ENCODE data around the gene NUDT12. TPM values are rescaled to one million over a fixed set of nuclear protein-coding genes. Genes with fewer than 3 reads are reported as not detected.
A peak's percentile ranks its signal among the peaks of the same experiment; 100 is the strongest.

NUDT12 gene
- total and polyA plus RNA-seq, 5 donors, result 9.1 to 15.1 (median 13.1) TPM

DNA sequence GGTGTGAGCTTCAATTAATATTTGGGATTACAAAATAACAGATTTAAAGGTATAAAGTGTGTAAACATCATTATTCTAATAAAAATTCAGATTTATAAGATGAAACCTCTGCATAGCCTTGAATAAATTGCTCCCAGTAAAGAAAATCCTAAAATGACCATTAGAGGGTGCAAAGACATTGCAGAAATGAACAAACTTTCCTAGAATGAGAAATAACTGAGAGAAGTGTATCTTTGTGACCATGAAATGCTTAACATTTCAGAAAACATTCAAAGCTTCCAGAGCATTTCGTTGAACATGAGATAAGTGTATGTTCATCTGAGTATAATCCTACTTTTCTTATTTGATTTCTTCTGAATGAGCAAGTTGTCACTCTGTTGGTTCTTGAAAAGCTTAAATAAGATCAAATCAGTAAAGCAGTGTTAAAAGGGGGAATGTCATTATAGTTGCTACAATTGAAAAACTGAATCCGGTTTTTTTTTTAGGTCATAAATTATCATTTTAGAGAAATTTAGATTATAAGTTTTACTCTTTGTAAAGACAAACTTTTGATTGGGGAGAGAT, 24.7 kb upstream of the NUDT12 start:
- intact Hi-C loops (cut with DNase I), result loop anchor here in 1 of 4 donors (10.0 kb wide), 1 partner anchor 588 kb away; no protein-coding TSS in a partner anchor
- no peak for ATAC-seq
- no peaks in the 10 kb centered on the region for H3K27me3 ChIP-seq (ENCODE audit: control insufficient read depth, insufficient read depth)
- H3K9me3 ChIP-seq (ENCODE audit: control insufficient read depth, low read length), result no peaks in the 10 kb centered on the region
- 24% methylated on average over 2 of the region's 2 CpGs for WGBS
- no peak overlapping the region for H3K4me3 ChIP-seq (ENCODE audit: low read length)
- H3K27ac ChIP-seq (ENCODE audit: low read length), result no peak overlapping the region
- no peaks in the 10 kb centered on the region for H3K4me1 ChIP-seq (ENCODE audit: control insufficient read depth, insufficient read depth, low read length)
- no peak for DNase-seq

DNA sequence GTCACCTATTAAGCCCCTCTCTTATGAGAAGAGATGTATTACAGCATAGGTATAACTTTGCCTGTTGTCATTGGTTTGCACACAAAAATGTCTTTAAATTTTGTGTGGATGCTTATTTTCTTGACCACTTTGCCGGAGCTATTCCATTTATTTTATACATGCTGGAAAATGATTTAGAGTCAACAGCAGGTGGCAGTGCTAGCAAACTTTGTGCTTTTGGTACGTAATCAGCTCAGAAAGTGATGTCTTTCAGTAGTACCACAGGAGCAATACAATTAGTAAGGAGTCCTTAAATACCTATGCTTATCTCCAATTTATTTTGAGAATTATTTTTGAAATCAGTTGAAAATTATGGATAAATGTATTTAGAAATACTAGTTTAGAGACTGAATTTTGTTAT, 19.8 kb upstream of the NUDT12 start:
- DNase-seq (no peak), ATAC-seq (no peak)
- intact Hi-C loops (cut with DNase I), result loop anchor here in 2 of 4 donors (5.0 to 10.0 kb wide), 2 partner anchors 592 to 600 kb away; no protein-coding TSS in a partner anchor
- WGBS, result 12% methylated on average over 2 of the region's 2 CpGs
- Histone ChIP-seq H3K27ac (ENCODE audit: low read length) (no peak overlapping the region), H3K4me1 (ENCODE audit: control insufficient read depth, insufficient read depth, low read length) (no peaks in the 10 kb centered on the region), H3K4me3 (ENCODE audit: low read length) (no peak overlapping the region), H3K27me3 (ENCODE audit: control insufficient read depth, insufficient read depth) (no peaks in the 10 kb centered on the region), H3K9me3 (ENCODE audit: control insufficient read depth, low read length) (no peaks in the 10 kb centered on the region)

DNA sequence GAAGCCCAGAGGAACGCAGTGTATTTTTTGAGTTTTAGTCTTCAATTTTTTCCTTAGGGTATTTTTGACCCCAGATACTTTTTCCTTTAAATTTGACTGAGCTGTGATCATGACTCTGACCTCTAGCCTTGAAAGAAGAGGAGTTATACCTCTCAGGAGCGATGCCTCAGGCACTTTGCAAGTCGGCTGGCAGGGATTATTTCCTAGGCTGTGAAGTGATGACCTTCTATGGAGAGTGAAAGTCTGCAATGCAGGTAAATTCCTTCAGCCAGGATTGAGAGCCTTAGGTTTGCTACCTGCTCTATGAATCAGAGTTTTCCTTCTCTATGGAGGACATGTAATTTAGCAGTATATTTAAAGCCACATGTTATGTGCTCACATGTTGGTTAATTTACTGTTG, 10.8 kb upstream of the NUDT12 start:
- WGBS, result 73% methylated on average over 3 of the region's 3 CpGs
- DNase-seq, result no peak
- ATAC-seq, result no peak
- Histone ChIP-seq H3K27ac (ENCODE audit: low read length) (no peak overlapping the region), H3K9me3 (ENCODE audit: control insufficient read depth, low read length) (no peaks in the 10 kb centered on the region), H3K27me3 (ENCODE audit: control insufficient read depth, insufficient read depth) (no peaks in the 10 kb centered on the region), H3K4me3 (ENCODE audit: low read length) (no peak overlapping the region), H3K4me1 (ENCODE audit: control insufficient read depth, insufficient read depth, low read length) (no peaks in the 10 kb centered on the region)
- intact Hi-C loops (cut with DNase I), result no loop called here

DNA sequence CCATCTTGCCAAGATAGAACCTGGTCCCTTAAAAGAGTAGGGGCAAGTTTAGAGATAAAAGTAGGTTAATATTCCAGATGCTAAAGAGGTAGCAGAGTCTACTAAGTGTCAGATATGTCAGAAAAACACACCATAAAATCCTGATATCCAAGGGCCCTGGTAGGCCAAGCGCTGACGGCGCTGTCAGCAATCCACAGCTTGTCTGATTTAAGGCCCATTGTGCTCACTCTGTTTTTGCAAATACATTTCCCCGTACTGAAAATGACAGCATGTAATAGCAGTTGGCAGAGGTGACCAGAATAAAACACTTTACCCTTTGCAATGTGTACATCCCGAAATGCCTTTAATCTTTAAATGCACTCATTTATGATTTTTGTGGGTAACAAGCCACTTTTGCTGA, 9.9 kb upstream of the NUDT12 start:
- no peak overlapping the region for H3K4me3 ChIP-seq (ENCODE audit: low read length)
- no peaks in the 10 kb centered on the region for H3K27me3 ChIP-seq (ENCODE audit: control insufficient read depth, insufficient read depth)
- intact Hi-C loops (cut with DNase I), result no loop called here
- 81% methylated on average over 5 of the region's 5 CpGs for WGBS
- H3K27ac ChIP-seq (ENCODE audit: low read length), result no peak overlapping the region
- H3K4me1 ChIP-seq (ENCODE audit: control insufficient read depth, insufficient read depth, low read length), result no peaks in the 10 kb centered on the region
- DNase-seq (no peak), ATAC-seq (no peak)
- H3K9me3 ChIP-seq (ENCODE audit: control insufficient read depth, low read length), result no peaks in the 10 kb centered on the region

DNA sequence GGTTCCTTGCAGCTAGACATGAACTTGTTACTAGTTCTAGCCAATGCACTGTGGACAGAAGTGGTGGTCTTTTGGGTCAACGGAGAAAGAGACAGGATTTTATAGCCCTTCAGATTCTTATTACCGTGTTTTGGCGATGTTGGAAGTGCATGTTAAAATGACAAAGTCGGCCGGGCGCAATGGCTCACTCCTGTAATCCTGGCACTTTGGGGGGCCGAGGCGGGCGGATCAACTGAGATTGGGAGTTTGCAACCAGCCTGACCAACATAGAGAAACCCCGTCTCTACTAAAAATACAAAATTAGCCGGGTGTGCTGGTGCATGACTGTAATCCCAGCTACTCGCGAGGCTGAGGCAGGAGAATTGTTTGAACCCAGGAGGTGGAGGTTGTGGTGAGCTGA, 9.1 kb upstream of the NUDT12 start:
- ATAC-seq, result no peak
- Histone ChIP-seq H3K27ac (ENCODE audit: low read length) (no peak overlapping the region), H3K9me3 (ENCODE audit: control insufficient read depth, low read length) (no peaks in the 10 kb centered on the region), H3K4me3 (ENCODE audit: low read length) (no peak overlapping the region), H3K4me1 (ENCODE audit: control insufficient read depth, insufficient read depth, low read length) (no peaks in the 10 kb centered on the region), H3K27me3 (ENCODE audit: control insufficient read depth, insufficient read depth) (no peaks in the 10 kb centered on the region)
- no peak for DNase-seq
- intact Hi-C loops (cut with DNase I), result no loop called here
- WGBS, result 97% methylated on average over 13 of the region's 13 CpGs

DNA sequence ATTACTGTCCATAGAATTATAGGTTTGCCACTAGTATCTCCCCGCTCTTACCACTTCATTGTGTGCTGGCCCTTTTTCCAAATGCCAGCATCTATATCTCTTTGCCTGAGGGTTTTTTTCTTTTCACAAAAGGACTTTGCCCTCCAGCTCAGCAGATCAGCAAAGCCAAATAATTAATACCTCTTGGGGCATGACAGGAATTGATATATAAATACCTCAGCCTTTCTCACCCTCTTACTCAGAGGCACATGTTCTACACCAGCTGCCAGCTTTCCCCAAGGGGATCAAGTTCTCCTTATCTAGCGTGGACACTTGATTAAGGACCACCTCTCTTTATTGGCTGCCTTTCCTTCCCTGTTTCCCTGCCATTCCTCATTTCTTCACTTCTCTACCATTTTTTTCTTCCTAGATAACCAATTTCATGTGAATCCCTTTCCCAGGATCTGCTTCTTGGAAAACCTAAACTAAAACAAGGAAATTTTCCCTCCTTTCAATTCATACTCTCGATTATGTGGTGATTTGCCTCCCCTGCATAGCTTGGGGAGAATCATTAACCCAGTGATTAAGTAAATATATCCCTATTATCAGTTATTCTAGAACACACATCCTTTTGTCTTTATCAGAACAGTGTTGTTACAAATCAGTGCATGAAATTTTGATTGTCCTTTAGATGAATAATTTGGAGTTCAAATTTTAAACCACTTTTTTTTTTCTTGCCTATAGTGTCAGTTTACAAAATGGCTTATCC, 6.9 kb upstream of the NUDT12 start:
- WGBS, result 42% methylated on average over 3 of the region's 3 CpGs
- intact Hi-C loops (cut with DNase I), result no loop called here

DNA sequence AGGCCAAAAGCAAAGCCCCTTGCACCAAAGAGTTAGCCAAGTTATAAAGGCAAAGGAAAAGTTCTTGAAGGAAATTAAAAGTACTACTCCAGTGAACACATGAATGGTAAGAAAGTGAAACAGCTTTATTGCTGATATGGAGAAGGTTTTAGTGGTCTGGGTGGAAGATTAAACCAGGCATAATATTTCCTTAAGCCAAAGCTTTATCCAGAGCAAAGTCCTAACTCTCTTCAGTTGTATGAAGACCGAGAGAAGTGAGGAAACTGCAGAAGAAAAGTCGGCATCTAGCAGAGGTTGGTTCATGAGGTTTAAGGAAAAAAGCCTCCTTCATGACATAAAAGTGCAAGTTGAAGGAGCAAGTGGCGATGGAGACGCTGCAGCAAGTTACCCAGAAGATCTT, 3.1 kb upstream of the NUDT12 start:
- Histone ChIP-seq H3K4me1 (ENCODE audit: control insufficient read depth, insufficient read depth, low read length) (no peaks in the 10 kb centered on the region), H3K27me3 (ENCODE audit: control insufficient read depth, insufficient read depth) (no peaks in the 10 kb centered on the region), H3K9me3 (ENCODE audit: control insufficient read depth, low read length) (no peaks in the 10 kb centered on the region), H3K4me3 (ENCODE audit: low read length) (no peak overlapping the region), H3K27ac (ENCODE audit: low read length) (no peak overlapping the region)
- WGBS, result 95% methylated on average over 4 of the region's 4 CpGs
- ATAC-seq (no peak), DNase-seq (no peak)
- intact Hi-C loops (cut with DNase I), result no loop called here

More for the DNA sequence above, 6.9 kb upstream of the NUDT12 start:
- Histone ChIP-seq H3K4me1 (ENCODE audit: control insufficient read depth, insufficient read depth, low read length) (no peaks in the 10 kb centered on the region), H3K4me3 (ENCODE audit: low read length) (no peak overlapping the region), H3K27me3 (ENCODE audit: control insufficient read depth, insufficient read depth) (no peaks in the 10 kb centered on the region), H3K27ac (ENCODE audit: low read length) (no peak overlapping the region), H3K9me3 (ENCODE audit: control insufficient read depth, low read length) (no peaks in the 10 kb centered on the region)
- ATAC-seq, result no peak
- DNase-seq, result no peak

DNA sequence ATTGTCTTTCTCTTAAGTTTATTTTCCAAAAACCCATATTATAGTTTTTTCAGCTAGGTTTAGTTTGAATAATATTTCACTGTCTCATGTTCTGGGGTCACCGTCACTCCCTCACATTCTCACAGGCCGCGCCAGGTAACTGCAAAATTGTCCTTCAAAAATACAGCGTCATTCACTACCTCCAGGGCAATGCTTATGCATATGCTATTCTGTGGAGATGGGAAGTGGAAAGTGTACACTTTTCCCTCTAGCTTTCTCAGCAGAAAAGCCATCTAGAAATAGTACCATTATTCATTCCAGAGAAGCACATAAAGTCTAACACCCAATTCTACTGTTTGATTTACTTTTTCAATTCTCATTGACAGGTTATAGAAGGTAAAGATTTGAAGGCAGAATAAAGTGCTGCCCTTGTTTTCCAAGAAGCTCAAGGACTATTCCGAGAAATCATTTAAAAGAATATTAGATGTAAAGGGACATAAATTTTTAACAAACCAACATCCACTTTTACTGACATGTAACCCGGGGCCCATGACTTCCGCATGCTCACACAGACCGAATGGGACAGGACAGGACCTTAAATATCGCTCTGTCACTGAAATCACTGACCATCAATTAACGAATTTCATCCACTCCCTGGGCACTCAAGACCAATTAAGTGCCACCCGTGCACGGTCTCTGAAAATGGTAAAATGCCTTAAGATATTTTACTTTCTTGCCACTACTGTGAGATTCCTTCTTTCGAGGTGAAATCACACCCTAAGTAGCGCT, 720 bp downstream of the NUDT12 start:
- DNase-seq, result peak in 1 of 3 donors; percentile 25
- H3K9me3 ChIP-seq (ENCODE audit: control insufficient read depth, low read length), result no peaks in the 10 kb centered on the region
- 23% methylated on average over 14 of the region's 14 CpGs for WGBS
- intact Hi-C loops (cut with DNase I), result no loop called here
- peak overlapping the region; percentile 85 for H3K27ac ChIP-seq (ENCODE audit: low read length)
- no peaks in the 10 kb centered on the region for H3K4me1 ChIP-seq (ENCODE audit: control insufficient read depth, insufficient read depth, low read length)
- peak; percentile 35 to 43 for ATAC-seq
- H3K27me3 ChIP-seq (ENCODE audit: control insufficient read depth, insufficient read depth), result no peaks in the 10 kb centered on the region
- peak overlapping the region; percentile 76 for H3K4me3 ChIP-seq (ENCODE audit: low read length)

DNA sequence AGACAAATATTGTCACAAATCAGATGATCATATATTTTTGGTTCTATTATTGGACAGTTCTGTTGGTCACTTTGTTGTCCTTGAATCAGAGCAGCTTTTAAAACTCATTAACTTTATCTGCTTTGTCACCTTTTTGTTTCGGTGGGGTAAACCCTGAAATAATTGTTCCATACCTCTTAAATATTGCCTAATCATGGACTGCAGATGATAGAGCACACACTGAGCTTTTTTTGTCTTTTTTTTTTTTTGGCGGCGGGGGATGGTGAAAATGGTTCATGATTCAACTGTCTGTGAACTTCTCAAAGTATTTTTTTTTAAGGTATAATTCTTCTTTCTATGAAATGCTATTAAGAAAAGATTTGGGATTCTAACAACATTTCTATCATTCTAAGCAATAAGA, 1.8 kb downstream of the NUDT12 start:
- intact Hi-C loops (cut with DNase I), result no loop called here
- no peaks in the 10 kb centered on the region for H3K27me3 ChIP-seq (ENCODE audit: control insufficient read depth, insufficient read depth)
- no peak for ATAC-seq
- H3K9me3 ChIP-seq (ENCODE audit: control insufficient read depth, low read length), result no peaks in the 10 kb centered on the region
- no peak for DNase-seq
- WGBS, result 92% methylated on average over 3 of the region's 3 CpGs
- no peak overlapping the region for H3K4me3 ChIP-seq (ENCODE audit: low read length)
- no peak overlapping the region for H3K27ac ChIP-seq (ENCODE audit: low read length)
- no peaks in the 10 kb centered on the region for H3K4me1 ChIP-seq (ENCODE audit: control insufficient read depth, insufficient read depth, low read length)

DNA sequence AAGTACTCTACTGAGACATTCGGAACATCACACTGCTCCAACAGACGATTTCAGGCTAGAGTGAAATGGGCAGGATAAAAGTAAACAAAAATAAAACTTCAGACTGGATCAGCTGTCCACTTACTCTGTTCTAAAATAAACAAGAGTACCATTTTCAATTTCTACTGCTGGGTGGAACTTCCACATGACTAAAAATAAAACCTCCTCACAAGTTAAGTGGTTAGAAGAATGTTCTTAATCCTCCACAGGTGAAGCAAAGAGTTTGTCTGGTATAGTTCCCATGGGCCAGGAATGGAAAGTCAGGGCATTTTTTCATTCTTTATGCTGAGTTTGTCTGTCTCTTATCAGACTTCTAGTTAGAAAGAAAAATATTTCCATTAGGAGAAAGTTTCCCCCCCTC, 15.7 kb downstream of the NUDT12 start:
- H3K9me3 ChIP-seq (ENCODE audit: control insufficient read depth, low read length), result no peaks in the 10 kb centered on the region
- no peak overlapping the region for H3K27ac ChIP-seq (ENCODE audit: low read length)
- H3K27me3 ChIP-seq (ENCODE audit: control insufficient read depth, insufficient read depth), result no peaks in the 10 kb centered on the region
- intact Hi-C loops (cut with DNase I), result no loop called here
- ATAC-seq (no peak), DNase-seq (no peak)
- WGBS, result 73% methylated on average over 2 of the region's 2 CpGs
- H3K4me3 ChIP-seq (ENCODE audit: low read length), result no peak overlapping the region
- no peaks in the 10 kb centered on the region for H3K4me1 ChIP-seq (ENCODE audit: control insufficient read depth, insufficient read depth, low read length)

DNA sequence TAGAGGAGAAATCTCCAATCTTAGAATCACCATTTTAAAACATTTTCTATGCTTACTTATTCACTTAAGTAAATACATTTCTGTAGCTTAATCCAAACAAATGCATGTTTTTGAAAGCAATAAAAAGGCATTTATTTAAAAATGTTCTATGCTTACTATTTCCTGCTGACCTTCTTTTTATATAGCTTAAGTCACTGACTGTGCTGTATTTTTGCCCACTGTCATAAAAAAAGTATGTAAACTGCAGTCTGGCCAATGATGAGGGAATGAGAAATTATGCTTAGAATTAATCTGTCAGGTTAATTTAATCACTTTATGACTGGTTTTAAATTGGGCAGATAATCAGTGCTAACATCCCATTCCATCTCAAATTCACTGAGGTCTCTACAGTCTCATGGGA, 20.1 kb downstream of the NUDT12 start:
- DNase-seq (no peak), ATAC-seq (no peak)
- no peak overlapping the region for H3K4me3 ChIP-seq (ENCODE audit: low read length)
- no peaks in the 10 kb centered on the region for H3K4me1 ChIP-seq (ENCODE audit: control insufficient read depth, insufficient read depth, low read length)
- intact Hi-C loops (cut with DNase I), result no loop called here
- no peak overlapping the region for H3K27ac ChIP-seq (ENCODE audit: low read length)
- no peaks in the 10 kb centered on the region for H3K9me3 ChIP-seq (ENCODE audit: control insufficient read depth, low read length)
- H3K27me3 ChIP-seq (ENCODE audit: control insufficient read depth, insufficient read depth), result no peaks in the 10 kb centered on the region

Data from right cardiac atrium (tissue), 5 donors.